HepG2 (cell line): Measurements from ENCODE around the gene ERBB3. TPM values are rescaled to one million over a fixed set of nuclear protein-coding genes. Genes with fewer than 3 reads are reported as not detected.
A peak's percentile ranks its signal among the peaks of the same experiment; 100 is the strongest.

ENCODE experiments used
- AHR ChIP-seq: IDR thresholded peaks from 2 replicates; pipeline ENCODE4 v1.6.1; 2018; ENCODE audit warnings: missing genetic modification reagents, missing compliant biosample characterization
- ATF5 ChIP-seq: sonication (generic); formaldehyde crosslinking; IDR thresholded peaks from 2 replicates; pipeline ENCODE4 v1.4.0; 2020; ENCODE audit warnings: mild to moderate bottlenecking, low read depth, missing genetic modification reagents
- ATF6 ChIP-seq: sonication (generic); formaldehyde crosslinking; conservative IDR thresholded peaks from 2 replicates; pipeline ENCODE4 v1.4.0; 2020; ENCODE audit warnings: missing genetic modification reagents
- ATF7 ChIP-seq, 2 experiments: fragments of 450-650 bp in 1 of 2; sonication (generic) in 1 of 2; formaldehyde crosslinking in 1 of 2; IDR thresholded peaks; 2 replicates each; pipeline versions ENCODE4 v1.4.0 to v1.6.1; 2016 to 2020; ENCODE audit warnings: antibody characterized with exemption in 1 of 2, mild to moderate bottlenecking in 1 of 2, missing genetic modification reagents in 1 of 2
- DMTF1 ChIP-seq: sonication (generic); formaldehyde crosslinking; IDR thresholded peaks from 2 replicates; pipeline ENCODE4 v1.4.0; 2020; ENCODE audit warnings: mild to moderate bottlenecking, missing genetic modification reagents
- GATA4 ChIP-seq: sonication (generic); IDR thresholded peaks from 2 replicates; pipeline ENCODE4 v1.6.1; 2016; ENCODE audit warnings: antibody characterized with exemption, low read depth, borderline replicate concordance
- HMG20A ChIP-seq: IDR thresholded peaks from 2 replicates; pipeline ENCODE4 v1.6.1; 2016; ENCODE audit warnings: borderline replicate concordance
- KIAA2018 ChIP-seq: sonication (generic); formaldehyde crosslinking; IDR thresholded peaks from 2 replicates; pipeline ENCODE4 v1.5.0; 2020; ENCODE audit warnings: mild to moderate bottlenecking, missing genetic modification reagents, borderline replicate concordance
- KMT2B ChIP-seq: IDR thresholded peaks from 2 replicates; pipeline ENCODE4 v1.6.1; 2016; ENCODE audit warnings: missing genetic modification reagents, missing compliant biosample characterization
- NCOA2 ChIP-seq: sonication (generic); formaldehyde crosslinking; IDR thresholded peaks from 2 replicates; pipeline ENCODE4 v1.8.0; 2022; ENCODE audit warnings: inconsistent platforms
- RAD21 ChIP-seq: fragments of 450-650 bp; formaldehyde crosslinking; IDR thresholded peaks from 2 replicates; pipeline ENCODE4 v1.5.0; 2020; ENCODE audit warnings: mild to moderate bottlenecking
- RCOR2 ChIP-seq: IDR thresholded peaks from 2 replicates; pipeline ENCODE4 v1.6.1; 2016; ENCODE audit warnings: missing biosample characterization, missing genetic modification reagents
- ZNF138 ChIP-seq: sonication (generic); formaldehyde crosslinking; IDR thresholded peaks from 2 replicates; pipeline ENCODE4 v1.5.0; 2020; ENCODE audit warnings: mild to moderate bottlenecking, low read depth, missing genetic modification reagents
- ZNF549 ChIP-seq: sonication (generic); formaldehyde crosslinking; IDR thresholded peaks from 2 replicates; pipeline ENCODE4 v1.5.0; 2020; ENCODE audit warnings: missing genetic modification reagents
- ZNF589 ChIP-seq: sonication (generic); formaldehyde crosslinking; conservative IDR thresholded peaks from 2 replicates; pipeline ENCODE4 v1.8.0; 2022; ENCODE audit warnings: mild to moderate bottlenecking, moderate library complexity, missing genetic modification reagents
- polyA plus RNA-seq, 8 experiments: library from polyadenylated mRNA; depleted of rRNA in 3 of 8; stranded (reverse) in 7 of 8; unstranded in 1 of 8; fragments of >200 nt; fragmentation: Illumina TruSeq in 4 of 8; extraction: Trizol in 4 of 8; gene quantifications; 2 replicates each; pipeline versions ENCODE4 v1.2.1 to v1.2.3, GENCODE V29; 2011 to 2016; ENCODE audit warnings: low read depth in 4 of 8, missing spikeins in 1 of 8, mixed read lengths in 1 of 8; ENCODE audit not compliant: insufficient read depth in 1 of 8
- total RNA-seq, 5 experiments: library from RNA; depleted of rRNA; stranded (reverse); fragments of >200 nt; fragmentation: Illumina TruSeq; extraction: Trizol; gene quantifications; 2 replicates each; pipeline ENCODE4 v1.2.3, GENCODE V29; 2016; ENCODE audit warnings: low read depth in 1 of 5

The ERBB3 gene
- total and polyA plus RNA-seq, 2 of the 13 experiments (the other 11 are each of a cell fraction or from before 2014, with no cell fraction given): 93.6 to 358 TPM

- no peak for TF ChIP-seq DMTF1 (CRISPR knock-in tag)
- no peak for TF ChIP-seq ZNF549 (CRISPR knock-in tag)
- 0 out of 2 replicates have a peak, but pooled peaks have one; percentile 65 for TF ChIP-seq ATF6 (CRISPR knock-in tag)
- no peak for TF ChIP-seq RCOR2 (CRISPR knock-in tag)
- no peak for TF ChIP-seq KIAA2018
- TF ChIP-seq NCOA2 (CRISPR knock-in tag): peak; percentile 64
- peak; percentile 41; the same call in 1 of the 2 replicates for TF ChIP-seq GATA4
- TF ChIP-seq ZNF138 (CRISPR knock-in tag): peak; percentile 93
- TF ChIP-seq ZNF589 (CRISPR knock-in tag): 0 out of 2 replicates have a peak, but pooled peaks have one; percentile 35
- peak; percentile 91 for TF ChIP-seq KMT2B (CRISPR knock-in tag)
- TF ChIP-seq ATF7 (IDR thresholded peaks at IDR 0.05): peak; percentile 63
- TF ChIP-seq ATF7 (CRISPR knock-in tag; IDR thresholded peaks at IDR 0.05): no peak; the same call in 1 of the 2 replicates
- TF ChIP-seq ATF5 (CRISPR knock-in tag): no peak
- peak; percentile 81; the same call in 1 of the 2 replicates for TF ChIP-seq AHR (CRISPR knock-in tag)
- TF ChIP-seq HMG20A (CRISPR knock-in tag): no peak
- peak; percentile 58 for TF ChIP-seq RAD21 (CRISPR knock-in tag)
Measured at GRCh38 chr12:56117778-56118687, 38.1 kb downstream of the ERBB3 start, which contains the start of gene ZC3H10 (continued).
